Activated CD4-positive, alpha-beta T cell treated with anti-CD3 and anti-CD28 coated beads, Interleukin-2, amount 10 ng/mL, durations not matched to agents 7 days and 5 days (primary cell): ENCODE data around the gene PROKR1. TPM values are rescaled to one million over a fixed set of nuclear protein-coding genes. Genes with fewer than 3 reads are reported as not detected.
A peak's percentile ranks its signal among the peaks of the same experiment; 100 is the strongest.
"Not testable (repeated sequence)": the region's sequence is repeated elsewhere in the genome, so short reads cannot be mapped to it uniquely, and the experiment has no call there.

Source experiments
- CTCF ChIA-PET: fragments of 350-600 bp; sonication (Branson Sonifier 250); formaldehyde crosslinking; loops from one replicate; lab custom pipeline; 2021; ENCODE audit warnings: antibody characterized with exemption; lab: Charles Lee
- POLR2A ChIA-PET: fragments of 350-600 bp; sonication (Branson Sonifier 250); formaldehyde crosslinking; loops from one replicate; lab custom pipeline; 2021; ENCODE audit warnings: antibody characterized with exemption; lab: Charles Lee
- DNase-seq: peaks from one replicate; pipeline ENCODE4 v3.0.0-alpha.2; 2020
- H3K27ac Mint-ChIP-seq: one replicate; pipeline ENCODE4 v1.8.0; 2021; ENCODE audit warnings: mild to moderate bottlenecking, moderate library complexity, mixed read lengths
- H3K27me3 Mint-ChIP-seq: one replicate; pipeline ENCODE4 v1.8.0; 2021; ENCODE audit warnings: mixed read lengths
- H3K36me3 Mint-ChIP-seq: one replicate; pipeline ENCODE4 v1.8.0; 2021; ENCODE audit warnings: low read depth, mixed read lengths
- H3K4me1 Mint-ChIP-seq: one replicate; pipeline ENCODE4 v1.8.0; 2021; ENCODE audit warnings: mixed read lengths
- H3K4me3 Mint-ChIP-seq: one replicate; pipeline ENCODE4 v1.8.0; 2021; ENCODE audit warnings: mild to moderate bottlenecking, moderate library complexity, mixed read lengths
- H3K9me3 Mint-ChIP-seq: one replicate; pipeline ENCODE4 v1.8.0; 2021; ENCODE audit warnings: mixed read lengths
- total RNA-seq, 2 experiments: library from RNA; stranded (reverse); gene quantifications; one replicate each; pipeline ENCODE4 v1.2.3, GENCODE V29; 2021

The PROKR1 gene
- total RNA-seq, 2 experiments from 2014 or later: not detected

DNA sequence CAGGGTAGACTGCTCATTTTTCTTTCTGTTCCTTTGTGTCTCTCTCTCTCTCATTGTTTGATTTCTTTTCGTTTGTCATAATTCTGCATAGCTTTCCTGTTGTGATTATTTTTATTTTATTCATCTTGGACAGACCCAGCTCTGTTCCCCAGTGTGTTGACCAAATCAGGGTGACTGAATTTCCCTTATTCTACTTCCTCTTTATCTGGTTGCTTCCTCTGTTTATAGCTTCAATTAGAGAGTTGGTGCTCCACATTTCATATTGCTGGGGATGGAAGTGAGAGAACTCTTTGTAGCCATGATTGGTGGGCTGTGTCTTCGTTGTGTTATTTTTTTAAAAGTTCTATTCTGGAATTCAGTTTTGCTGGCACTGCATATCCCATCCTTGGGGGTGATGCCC is 19.1 kb downstream of the PROKR1 start:
- H3K36me3 Mint-ChIP-seq: no peaks in the 10 kb centered on the region
- H3K4me3 Mint-ChIP-seq: no peak overlapping the region
- POLR2A ChIA-PET: interaction anchor here (0.9 kb wide), 1 partner anchor 9 kb away, joined by 5 read pairs; no protein-coding TSS in a partner anchor
- no peak for DNase-seq
- H3K9me3 Mint-ChIP-seq: peaks cover 13% of the 10 kb centered on the region
- H3K27me3 Mint-ChIP-seq: peaks cover 40% of the 10 kb centered on the region
- no peak overlapping the region for H3K27ac Mint-ChIP-seq
- CTCF ChIA-PET: no interaction called here
- peaks cover 6% of the 10 kb centered on the region for H3K4me1 Mint-ChIP-seq

DNA sequence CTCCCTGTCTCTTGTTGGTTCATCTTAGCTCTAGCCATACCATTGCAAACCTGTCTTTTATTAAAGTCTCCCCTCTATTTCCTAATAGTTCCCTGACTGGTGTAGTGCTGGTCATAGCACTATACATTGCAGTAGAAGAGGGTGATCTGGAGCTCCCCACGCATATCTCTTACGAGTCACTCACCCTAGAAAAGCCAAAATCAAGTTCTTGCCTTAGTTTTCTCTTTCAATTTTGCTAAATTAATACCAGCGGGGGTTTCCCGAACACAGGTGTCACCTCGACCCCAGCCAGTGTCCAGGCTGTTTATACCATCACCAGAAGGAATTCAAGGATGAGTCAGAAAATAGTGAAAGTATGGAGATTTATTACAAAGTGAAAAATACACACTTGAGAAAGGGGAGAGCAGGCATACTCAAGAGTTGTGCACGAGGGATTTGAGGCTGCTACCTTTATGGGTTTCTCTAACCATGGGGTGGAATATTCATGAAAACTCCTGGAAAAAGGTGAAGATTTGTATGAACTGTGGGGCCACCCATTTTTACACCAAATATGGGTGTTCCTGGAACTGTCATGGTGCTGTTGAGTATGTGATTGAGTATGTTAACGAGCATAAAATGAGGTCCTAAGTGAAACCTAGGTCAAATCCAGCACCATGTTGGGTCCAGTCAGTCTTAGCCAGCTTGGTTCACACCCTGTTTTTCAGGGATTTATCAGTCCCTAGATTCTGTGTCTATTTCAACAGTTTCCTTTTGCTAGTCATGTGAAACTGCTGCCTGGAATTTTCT is 20.2 kb downstream of the PROKR1 start:
- no peaks in the 10 kb centered on the region for H3K36me3 Mint-ChIP-seq
- POLR2A ChIA-PET: no interaction called here

DNA sequence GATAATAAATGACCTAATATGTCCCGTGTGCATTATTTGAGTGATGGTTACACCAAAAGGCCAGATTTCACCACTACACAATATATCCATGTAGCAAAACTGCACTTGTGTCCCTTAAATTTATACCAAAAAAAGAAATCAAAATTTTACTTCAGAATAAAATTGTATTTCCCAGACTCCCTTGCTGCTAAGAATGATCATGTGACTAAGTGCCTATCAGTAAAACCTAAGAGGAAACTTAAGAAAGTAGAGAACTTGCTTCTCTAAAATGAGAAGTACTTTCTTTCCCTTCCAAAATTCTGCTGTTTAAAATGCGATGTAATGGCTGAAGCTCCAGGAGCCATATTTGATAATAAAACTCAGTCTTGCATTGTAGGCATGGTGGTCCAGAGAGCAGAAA is 24.0 kb downstream of the PROKR1 start:
- ChIA-PET POLR2A (interaction anchor here (0.6 kb wide), 1 partner anchor 1217 kb away, joined by 5 read pairs; no protein-coding TSS in a partner anchor), CTCF (no interaction called here)
- H3K36me3 Mint-ChIP-seq: no peaks in the 10 kb centered on the region
- peaks cover 14% of the 10 kb centered on the region for H3K9me3 Mint-ChIP-seq
- H3K27me3 Mint-ChIP-seq: peaks cover 35% of the 10 kb centered on the region
- H3K27ac Mint-ChIP-seq: no peak overlapping the region
- H3K4me3 Mint-ChIP-seq: no peak overlapping the region
- H3K4me1 Mint-ChIP-seq: peaks cover 6% of the 10 kb centered on the region
- no peak for DNase-seq

More for the DNA sequence above, 20.2 kb downstream of the PROKR1 start:
- Mint-ChIP-seq H3K27me3 (peaks cover 37% of the 10 kb centered on the region), H3K27ac (no peak overlapping the region), H3K4me1 (peaks cover 6% of the 10 kb centered on the region), H3K9me3 (peaks cover 14% of the 10 kb centered on the region), H3K4me3 (no peak overlapping the region)
- CTCF ChIA-PET: no interaction called here
- no peak for DNase-seq

DNA sequence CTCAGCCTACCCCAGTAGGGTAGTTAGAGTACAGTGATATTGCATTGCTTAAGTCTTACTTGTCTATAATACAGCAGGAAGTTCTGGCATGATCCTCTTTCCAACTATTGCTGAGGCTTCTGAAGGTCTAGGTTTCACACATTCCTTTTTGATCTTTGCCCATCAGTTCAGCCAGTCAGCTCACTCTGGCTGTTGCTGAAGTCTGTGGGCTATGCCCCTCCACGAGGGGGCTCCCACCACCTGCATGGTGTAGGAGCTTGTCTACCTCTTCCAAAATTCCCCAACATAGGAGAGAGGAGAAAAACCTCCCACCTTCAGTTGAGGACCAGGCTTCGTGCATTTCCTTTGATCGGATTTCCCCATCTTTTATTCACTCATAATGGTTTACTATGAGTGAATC is 26.3 kb downstream of the PROKR1 start:
- no peak overlapping the region for H3K4me3 Mint-ChIP-seq
- ChIA-PET POLR2A (no interaction called here), CTCF (no interaction called here)
- no peak overlapping the region for H3K27ac Mint-ChIP-seq
- no peak for DNase-seq
- peaks cover 15% of the 10 kb centered on the region for H3K9me3 Mint-ChIP-seq
- no peaks in the 10 kb centered on the region for H3K4me1 Mint-ChIP-seq
- H3K36me3 Mint-ChIP-seq: no peaks in the 10 kb centered on the region
- peaks cover 31% of the 10 kb centered on the region for H3K27me3 Mint-ChIP-seq

DNA sequence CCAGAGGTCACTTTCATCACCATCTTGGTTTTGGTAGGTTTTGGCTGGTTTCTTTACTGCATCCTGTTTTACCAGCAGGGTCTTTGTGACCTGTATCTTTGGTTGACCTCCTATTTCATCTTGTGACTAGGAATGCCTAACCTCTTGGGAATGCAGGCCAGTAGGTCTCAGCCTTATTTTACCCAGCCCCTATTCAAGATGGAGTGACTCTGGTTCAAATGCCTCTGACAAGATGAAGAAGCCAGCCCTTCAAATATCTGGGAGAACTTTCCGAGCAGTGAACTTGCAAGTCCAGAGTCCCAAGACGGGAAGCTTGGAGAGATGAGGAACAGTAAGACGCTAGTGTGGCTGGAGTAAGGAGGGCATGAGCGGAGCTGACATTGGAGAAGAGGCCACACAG is 28.6 kb downstream of the PROKR1 start:
- H3K9me3 Mint-ChIP-seq: peaks cover 14% of the 10 kb centered on the region

DNA sequence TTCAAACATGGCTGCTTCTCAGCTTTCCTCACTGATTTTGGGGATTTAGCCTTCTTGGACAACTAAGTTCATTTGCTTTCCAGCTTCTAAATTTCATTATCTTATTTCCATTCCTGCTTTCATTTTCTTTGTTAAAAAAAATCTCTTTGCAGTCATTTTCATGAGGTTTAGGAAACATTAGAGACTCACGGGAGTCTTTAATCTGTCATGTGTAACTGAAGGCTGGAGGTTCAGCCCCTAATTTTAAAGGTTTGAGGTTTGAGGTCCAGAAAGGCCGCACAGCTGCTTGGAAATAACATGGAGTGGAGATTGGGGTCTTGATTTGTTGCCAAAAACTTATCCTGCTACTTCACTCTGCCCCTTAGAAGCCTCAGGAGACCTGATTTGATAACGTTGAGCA is 30.3 kb downstream of the PROKR1 start:
- Mint-ChIP-seq H3K27ac (no peak overlapping the region), H3K9me3 (peaks cover 10% of the 10 kb centered on the region), H3K4me3 (no peak overlapping the region), H3K27me3 (peaks cover 21% of the 10 kb centered on the region), H3K36me3 (peaks cover 4% of the 10 kb centered on the region), H3K4me1 (no peaks in the 10 kb centered on the region)
- no peak for DNase-seq
- POLR2A ChIA-PET: no interaction called here
- CTCF ChIA-PET: interaction anchor here (0.7 kb wide), 1 partner anchor 128 kb away, joined by 3 read pairs; no protein-coding TSS in a partner anchor

More for the DNA sequence above, 28.6 kb downstream of the PROKR1 start:
- ChIA-PET POLR2A (no interaction called here), CTCF (no interaction called here)
- H3K27ac Mint-ChIP-seq: no peak overlapping the region
- no peak for DNase-seq
- no peak overlapping the region for H3K4me3 Mint-ChIP-seq
- H3K27me3 Mint-ChIP-seq: peaks cover 25% of the 10 kb centered on the region
- no peaks in the 10 kb centered on the region for H3K4me1 Mint-ChIP-seq
- peaks cover 4% of the 10 kb centered on the region for H3K36me3 Mint-ChIP-seq

DNA sequence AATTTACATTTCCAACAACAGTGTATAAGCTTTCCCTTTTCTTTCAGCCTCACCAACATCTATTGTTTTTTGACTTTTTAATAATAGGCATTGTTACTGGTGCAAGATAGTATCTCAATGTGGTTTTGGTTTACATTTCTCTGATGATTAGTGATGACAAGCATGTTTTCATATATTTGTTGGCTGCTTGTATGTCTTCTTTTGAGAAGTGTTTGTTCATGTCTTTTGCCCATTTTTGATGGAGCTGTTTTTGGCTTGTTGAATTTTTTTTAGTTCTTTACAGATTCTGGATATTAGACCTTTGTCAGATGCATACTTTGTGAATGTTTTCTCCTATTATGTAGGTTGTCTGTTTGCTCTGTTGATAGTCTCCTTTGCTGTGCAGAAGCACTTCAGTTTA is 32.1 kb downstream of the PROKR1 start:
- Mint-ChIP-seq H3K4me1 (peaks cover 3% of the 10 kb centered on the region), H3K27me3 (peaks cover 21% of the 10 kb centered on the region), H3K4me3 (no peak overlapping the region), H3K36me3 (peaks cover 5% of the 10 kb centered on the region), H3K27ac (no peak overlapping the region), H3K9me3 (peaks cover 10% of the 10 kb centered on the region)
- DNase-seq: no peak
- ChIA-PET CTCF (no interaction called here), POLR2A (no interaction called here)

DNA sequence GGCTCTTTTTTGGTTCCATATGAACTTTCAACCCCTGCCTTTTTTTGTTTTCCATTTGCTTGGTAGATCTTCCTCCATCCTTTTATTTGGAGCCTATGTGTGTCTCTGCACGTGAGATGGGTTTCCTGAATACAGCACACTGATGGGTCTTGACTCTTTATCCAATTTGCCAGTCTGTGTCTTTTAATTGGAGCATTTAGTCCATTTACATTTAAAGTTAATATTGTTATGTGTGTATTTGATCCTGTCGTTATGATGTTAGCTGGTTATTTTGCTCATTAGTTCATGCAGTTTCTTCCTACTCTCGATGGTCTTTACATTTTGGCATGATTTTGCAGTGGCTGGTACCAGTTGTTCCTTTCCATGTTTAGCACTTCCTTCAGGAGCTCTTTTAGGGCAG is 34.5 kb downstream of the PROKR1 start:
- H3K36me3 Mint-ChIP-seq: peaks cover 11% of the 10 kb centered on the region
- H3K27me3 Mint-ChIP-seq: peaks cover 19% of the 10 kb centered on the region
- CTCF ChIA-PET, POLR2A ChIA-PET, H3K4me3 Mint-ChIP-seq, H3K4me1 Mint-ChIP-seq, DNase-seq, H3K27ac Mint-ChIP-seq: not testable (repeated sequence)
- H3K9me3 Mint-ChIP-seq: peaks cover 12% of the 10 kb centered on the region

DNA sequence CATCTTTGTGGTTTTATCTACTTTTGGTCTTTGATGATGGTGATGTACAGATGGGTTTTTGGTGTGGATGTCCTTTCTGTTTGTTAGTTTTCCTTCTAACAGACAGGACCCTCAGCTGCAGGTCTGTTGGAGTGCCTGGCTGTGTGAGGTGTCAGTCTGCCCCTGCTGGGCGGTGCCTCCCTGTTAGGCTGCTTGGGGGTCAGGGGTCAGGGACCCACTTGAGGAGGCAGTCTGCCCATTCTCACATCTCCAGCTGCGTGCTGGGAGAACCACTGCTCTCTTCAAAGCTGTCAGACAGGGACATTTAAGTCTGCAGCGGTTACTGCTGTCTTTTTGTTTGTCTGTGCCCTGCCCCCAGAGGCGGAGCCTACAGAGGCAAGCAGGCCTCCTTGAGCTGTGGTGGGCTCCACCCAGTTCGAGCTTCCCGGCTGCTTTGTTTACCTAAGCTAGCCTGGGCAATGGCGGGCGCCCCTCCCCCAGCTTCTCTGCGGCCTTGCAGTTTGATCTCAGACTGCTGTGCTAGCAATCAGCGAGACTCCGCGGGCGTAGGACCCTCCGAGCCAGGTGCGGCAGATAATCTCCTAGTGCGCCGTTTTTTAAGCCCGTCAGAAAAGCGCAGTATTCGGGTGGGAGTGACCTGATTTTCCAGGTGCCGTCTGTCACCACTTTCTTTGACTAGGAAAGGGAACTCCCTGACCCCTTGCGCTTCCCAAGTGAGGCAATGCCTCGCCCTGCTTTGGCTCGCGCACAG is 36.0 kb downstream of the PROKR1 start:
- peak; percentile 42 for DNase-seq
- CTCF ChIA-PET, H3K9me3 Mint-ChIP-seq, POLR2A ChIA-PET, H3K4me1 Mint-ChIP-seq: not testable (repeated sequence)
- H3K27me3 Mint-ChIP-seq: peaks cover 20% of the 10 kb centered on the region
- H3K27ac Mint-ChIP-seq: peak overlapping the region; percentile 91
- peaks cover 11% of the 10 kb centered on the region for H3K36me3 Mint-ChIP-seq
- H3K4me3 Mint-ChIP-seq: peak overlapping the region; percentile 78

DNA sequence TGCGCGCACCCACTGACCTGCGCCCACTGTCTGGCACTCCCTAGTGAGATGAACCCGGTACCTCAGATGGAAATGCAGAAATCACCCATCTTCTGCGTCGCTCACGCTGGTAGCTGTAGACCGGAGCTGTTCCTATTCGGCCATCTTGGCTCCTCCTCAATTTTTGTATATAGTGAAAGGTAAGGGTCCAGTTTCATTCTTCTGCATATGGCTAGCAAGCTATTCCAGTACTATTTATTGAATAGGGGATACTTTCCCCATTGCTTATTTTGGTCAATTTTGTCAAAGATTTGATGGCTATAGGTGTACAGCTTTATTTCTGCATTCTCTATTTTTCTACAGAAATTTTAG is 36.5 kb downstream of the PROKR1 start:
- DNase-seq, H3K4me1 Mint-ChIP-seq, H3K9me3 Mint-ChIP-seq, POLR2A ChIA-PET, CTCF ChIA-PET: not testable (repeated sequence)
- H3K27ac Mint-ChIP-seq: peak overlapping the region; percentile 91
- peaks cover 10% of the 10 kb centered on the region for H3K36me3 Mint-ChIP-seq
- peaks cover 15% of the 10 kb centered on the region for H3K27me3 Mint-ChIP-seq
- peak overlapping the region; percentile 78 for H3K4me3 Mint-ChIP-seq

DNA sequence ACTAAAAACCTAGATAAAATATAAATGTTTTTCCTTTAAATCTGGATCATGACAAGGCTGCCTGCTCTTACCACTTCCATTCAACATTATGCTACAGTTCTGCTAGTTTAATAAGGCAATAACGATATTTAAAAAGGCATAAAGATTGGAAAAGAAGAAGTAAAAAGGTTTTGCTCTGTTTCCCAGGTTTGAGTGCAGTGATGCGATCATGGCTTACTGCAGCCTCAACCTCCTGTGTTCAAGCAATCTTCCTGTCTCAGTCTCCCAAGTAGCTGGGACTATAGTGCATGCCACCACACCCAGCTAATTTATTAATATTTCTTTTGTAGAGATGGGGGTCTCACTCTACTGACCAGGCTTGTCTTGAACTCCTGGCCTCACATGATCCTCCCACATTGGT is 40.8 kb downstream of the PROKR1 start:
- H3K4me3 Mint-ChIP-seq: no peak overlapping the region
- H3K4me1 Mint-ChIP-seq: peaks cover 8% of the 10 kb centered on the region
- no peak overlapping the region for H3K27ac Mint-ChIP-seq
- DNase-seq: no peak
- ChIA-PET CTCF (no interaction called here), POLR2A (no interaction called here)
- H3K9me3 Mint-ChIP-seq: peaks cover 5% of the 10 kb centered on the region
- H3K36me3 Mint-ChIP-seq: peaks cover 12% of the 10 kb centered on the region
- peaks cover 9% of the 10 kb centered on the region for H3K27me3 Mint-ChIP-seq

DNA sequence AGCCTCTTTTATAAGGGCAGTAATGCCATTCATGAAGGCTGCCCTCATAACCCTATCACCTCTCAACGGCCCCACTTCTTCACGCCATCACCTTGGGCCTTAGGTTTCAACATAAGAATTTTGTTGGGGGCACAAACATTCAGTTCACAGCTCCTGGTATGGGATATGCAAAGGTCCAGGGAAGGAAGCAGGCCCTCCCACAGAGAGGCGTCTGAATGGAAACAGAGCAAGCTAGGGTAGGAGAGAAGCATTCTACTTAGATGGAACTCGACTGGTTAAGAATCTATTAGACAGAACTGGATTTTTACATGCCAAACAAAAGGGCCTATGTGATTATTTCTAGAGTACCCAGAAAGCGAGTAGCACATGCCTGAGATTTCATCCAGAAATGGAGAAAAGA is 42.8 kb downstream of the PROKR1 start:
- POLR2A ChIA-PET: no interaction called here
- CTCF ChIA-PET: no interaction called here
- Mint-ChIP-seq H3K27ac (no peak overlapping the region), H3K9me3 (peaks cover 3% of the 10 kb centered on the region), H3K4me3 (no peak overlapping the region), H3K27me3 (peaks cover 9% of the 10 kb centered on the region), H3K4me1 (peaks cover 22% of the 10 kb centered on the region), H3K36me3 (peaks cover 5% of the 10 kb centered on the region)
- no peak for DNase-seq

DNA sequence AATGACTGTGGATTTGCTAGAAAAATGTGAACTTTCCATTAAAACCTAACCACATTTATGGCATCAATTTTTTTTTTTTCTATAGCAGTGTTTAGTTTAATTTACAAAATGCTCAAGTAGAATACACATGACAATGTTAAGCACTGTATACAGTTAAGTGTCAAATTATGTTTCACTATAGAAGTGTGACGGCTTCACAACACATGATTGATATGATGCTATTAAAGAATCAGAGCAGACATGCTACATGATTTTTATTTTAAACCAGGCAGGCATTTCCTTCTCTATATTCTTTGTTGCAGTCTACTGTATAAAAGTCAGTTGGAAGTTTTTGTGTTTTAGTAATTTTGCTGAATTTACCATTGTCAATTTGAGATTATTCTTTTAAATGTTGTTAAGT is 43.6 kb downstream of the PROKR1 start:
- DNase-seq: no peak
- ChIA-PET POLR2A (no interaction called here), CTCF (no interaction called here)
- H3K27me3 Mint-ChIP-seq: peaks cover 6% of the 10 kb centered on the region
- peaks cover 22% of the 10 kb centered on the region for H3K4me1 Mint-ChIP-seq
- H3K36me3 Mint-ChIP-seq: peaks cover 8% of the 10 kb centered on the region
- H3K4me3 Mint-ChIP-seq: no peak overlapping the region
- peaks cover 3% of the 10 kb centered on the region for H3K9me3 Mint-ChIP-seq
- H3K27ac Mint-ChIP-seq: no peak overlapping the region
